GM12874 (cell line): ENCODE results near the gene F7.

Experiments used
- TF ChIP-seq, protein P1 (sequence below): IDR thresholded peaks from 2 replicates; pipeline ENCODE4 v1.5.1; 2011; ENCODE audit warnings: low read depth, mild to moderate bottlenecking, control low read depth, low read length, moderate library complexity; ENCODE audit not compliant: insufficient read depth

The F7 gene

GRCh38 chr13:113110852-113111315 is 5.3 kb downstream of the F7 start:
- TF ChIP-seq, protein P1, sequence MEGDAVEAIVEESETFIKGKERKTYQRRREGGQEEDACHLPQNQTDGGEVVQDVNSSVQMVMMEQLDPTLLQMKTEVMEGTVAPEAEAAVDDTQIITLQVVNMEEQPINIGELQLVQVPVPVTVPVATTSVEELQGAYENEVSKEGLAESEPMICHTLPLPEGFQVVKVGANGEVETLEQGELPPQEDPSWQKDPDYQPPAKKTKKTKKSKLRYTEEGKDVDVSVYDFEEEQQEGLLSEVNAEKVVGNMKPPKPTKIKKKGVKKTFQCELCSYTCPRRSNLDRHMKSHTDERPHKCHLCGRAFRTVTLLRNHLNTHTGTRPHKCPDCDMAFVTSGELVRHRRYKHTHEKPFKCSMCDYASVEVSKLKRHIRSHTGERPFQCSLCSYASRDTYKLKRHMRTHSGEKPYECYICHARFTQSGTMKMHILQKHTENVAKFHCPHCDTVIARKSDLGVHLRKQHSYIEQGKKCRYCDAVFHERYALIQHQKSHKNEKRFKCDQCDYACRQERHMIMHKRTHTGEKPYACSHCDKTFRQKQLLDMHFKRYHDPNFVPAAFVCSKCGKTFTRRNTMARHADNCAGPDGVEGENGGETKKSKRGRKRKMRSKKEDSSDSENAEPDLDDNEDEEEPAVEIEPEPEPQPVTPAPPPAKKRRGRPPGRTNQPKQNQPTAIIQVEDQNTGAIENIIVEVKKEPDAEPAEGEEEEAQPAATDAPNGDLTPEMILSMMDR = no peak

DNA sequence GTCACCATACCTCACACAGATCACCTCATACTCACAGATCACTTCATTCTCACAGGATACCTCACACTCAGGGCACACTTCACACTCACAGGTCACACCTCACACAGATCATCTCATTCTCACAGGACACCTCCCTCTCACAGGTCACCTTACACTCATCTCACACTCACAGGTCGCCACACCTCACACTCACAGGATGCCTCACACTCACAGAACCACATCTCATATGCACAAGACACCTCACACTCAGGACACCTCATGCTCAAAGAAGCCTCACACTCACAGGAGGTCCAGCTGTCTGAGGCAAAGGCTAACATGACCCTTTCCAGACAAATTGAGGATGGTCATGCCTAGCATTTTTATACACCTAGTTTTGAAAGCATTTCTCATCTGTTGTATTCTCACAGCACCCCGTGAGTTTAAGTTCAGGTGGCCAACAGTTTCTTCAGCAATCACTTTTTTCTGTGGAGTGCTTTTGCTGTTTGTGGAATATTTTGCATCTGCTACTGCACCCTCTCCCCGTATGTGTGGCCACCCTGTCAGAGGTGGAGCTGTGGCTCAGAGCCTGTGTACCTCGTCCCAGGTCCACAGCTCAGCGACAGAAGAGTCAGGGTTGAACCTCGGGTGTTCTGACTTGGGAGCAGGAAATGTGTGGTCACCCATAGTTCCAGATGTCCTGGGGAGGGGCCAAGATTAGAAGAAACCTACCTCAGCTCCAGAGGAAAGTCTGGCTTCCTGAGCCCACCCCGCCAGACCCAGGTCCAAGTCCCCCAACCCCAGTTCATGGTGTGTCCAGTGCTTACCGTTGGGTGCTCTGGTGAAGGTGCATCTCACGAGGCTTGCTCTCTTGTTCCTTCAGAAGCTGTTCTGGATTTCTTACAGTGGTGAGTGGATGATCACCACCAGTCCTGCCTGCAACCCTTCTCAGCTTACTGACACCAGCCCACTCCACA is 7.6 kb downstream of the F7 start:
- TF ChIP-seq, protein P1 = no peak

- TF ChIP-seq, protein P1 = no peak
Observed at GRCh38 chr13:113113846-113114271, 8.3 kb downstream of the F7 start.

- TF ChIP-seq, protein P1 = no peak
Observed at GRCh38 chr13:113114511-113115362, 9.1 kb downstream of the F7 start.

DNA sequence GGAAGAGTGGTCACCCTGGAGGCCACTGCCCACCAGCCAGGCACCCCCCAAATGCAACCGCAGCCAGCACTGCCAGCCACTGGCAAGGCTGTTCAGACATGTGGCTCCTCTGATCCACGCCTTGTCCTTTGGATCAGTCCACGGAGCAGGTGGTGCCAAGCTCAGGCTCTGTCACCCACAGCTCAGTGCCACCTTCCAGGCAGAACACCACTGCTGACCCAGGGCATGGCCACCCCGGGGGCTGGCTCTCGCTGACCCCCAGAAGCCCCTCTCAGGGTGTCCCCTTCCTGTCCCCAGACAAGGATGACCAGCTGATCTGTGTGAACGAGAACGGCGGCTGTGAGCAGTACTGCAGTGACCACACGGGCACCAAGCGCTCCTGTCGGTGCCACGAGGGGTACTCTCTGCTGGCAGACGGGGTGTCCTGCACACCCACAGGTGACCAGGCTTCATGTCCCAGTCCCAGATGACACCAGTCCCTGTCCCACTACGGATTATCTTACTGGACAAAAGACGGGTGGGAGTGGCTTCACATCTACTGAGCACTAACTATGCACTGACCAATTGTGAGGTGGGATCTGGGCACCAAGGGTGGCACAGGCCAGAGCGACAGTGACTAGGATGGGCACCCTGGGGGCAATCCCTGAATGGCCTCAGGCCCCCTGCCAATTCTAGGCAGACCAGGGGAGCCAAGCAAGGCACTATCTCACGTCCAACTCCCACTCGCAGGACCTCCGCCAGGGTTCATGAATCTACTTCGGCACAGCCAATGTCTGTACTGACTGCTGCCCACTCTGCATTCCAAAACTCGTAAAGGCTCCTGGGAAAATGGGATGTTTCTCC is 10.0 kb downstream of the F7 start:
- TF ChIP-seq, protein P1 = no peak

- TF ChIP-seq, protein P1 = no peak
Observed at GRCh38 chr13:113116206-113116800, 10.7 kb downstream of the F7 start.
